ENCODE results near the gene NEK8.
"Not testable (repeated sequence)": the region's sequence is repeated elsewhere in the genome, so short reads cannot be mapped to it uniquely, and the experiment has no call there.

Gene NEK8

GRCh38 chr17:28722417-28723158, 6.0 kb upstream of the NEK8 start:
- H3K4me3 ChIP-seq (ENCODE audit: low read depth, low read length): no peak overlapping the region
- DNase-seq (ENCODE audit: low read depth): no peak
- TF ChIP-seq, protein P1, sequence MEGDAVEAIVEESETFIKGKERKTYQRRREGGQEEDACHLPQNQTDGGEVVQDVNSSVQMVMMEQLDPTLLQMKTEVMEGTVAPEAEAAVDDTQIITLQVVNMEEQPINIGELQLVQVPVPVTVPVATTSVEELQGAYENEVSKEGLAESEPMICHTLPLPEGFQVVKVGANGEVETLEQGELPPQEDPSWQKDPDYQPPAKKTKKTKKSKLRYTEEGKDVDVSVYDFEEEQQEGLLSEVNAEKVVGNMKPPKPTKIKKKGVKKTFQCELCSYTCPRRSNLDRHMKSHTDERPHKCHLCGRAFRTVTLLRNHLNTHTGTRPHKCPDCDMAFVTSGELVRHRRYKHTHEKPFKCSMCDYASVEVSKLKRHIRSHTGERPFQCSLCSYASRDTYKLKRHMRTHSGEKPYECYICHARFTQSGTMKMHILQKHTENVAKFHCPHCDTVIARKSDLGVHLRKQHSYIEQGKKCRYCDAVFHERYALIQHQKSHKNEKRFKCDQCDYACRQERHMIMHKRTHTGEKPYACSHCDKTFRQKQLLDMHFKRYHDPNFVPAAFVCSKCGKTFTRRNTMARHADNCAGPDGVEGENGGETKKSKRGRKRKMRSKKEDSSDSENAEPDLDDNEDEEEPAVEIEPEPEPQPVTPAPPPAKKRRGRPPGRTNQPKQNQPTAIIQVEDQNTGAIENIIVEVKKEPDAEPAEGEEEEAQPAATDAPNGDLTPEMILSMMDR (conservative IDR thresholded peaks at IDR 0.05; ENCODE audit: low read depth, low read length): no peak

- DNase-seq (ENCODE audit: low read depth): no peak
- H3K4me3 ChIP-seq (ENCODE audit: low read depth, low read length): no peak overlapping the region
- TF ChIP-seq, protein P1 (conservative IDR thresholded peaks at IDR 0.05; ENCODE audit: low read depth, low read length): no peak
Observed at GRCh38 chr17:28723159-28723835, 5.3 kb upstream of the NEK8 start.

DNA sequence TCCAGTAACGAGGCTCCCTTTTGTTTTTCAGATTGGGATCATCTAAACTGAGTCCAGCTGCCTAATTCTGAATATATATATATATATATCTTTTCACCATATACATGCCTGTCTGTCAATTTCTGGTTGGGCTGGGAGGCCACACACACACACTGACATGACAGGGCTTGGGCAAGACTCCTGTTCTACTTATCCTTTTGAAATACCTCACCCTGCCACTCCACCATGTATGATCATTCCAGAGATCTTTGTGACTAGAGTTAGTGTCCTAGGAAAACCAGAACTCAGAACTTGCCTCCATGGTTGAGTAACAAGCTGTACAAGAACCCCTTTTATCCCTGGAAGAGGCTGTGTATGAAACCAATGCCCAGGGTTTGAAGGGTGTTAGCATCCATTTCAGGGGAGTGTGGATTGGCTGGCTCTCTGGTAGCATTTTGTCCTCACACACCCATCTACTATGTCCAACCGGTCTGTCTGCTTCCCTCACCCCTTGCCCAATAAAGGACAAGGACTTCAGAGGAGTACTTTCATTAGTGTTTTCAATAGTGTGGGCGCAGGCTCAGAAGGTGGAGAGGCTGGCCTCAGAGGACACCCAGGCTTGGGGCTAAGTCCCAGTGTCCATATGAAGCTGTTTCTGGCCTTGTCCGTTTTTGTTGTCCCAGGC, 4.6 kb upstream of the NEK8 start:
- DNase-seq (ENCODE audit: low read depth); H3K4me3 ChIP-seq (ENCODE audit: low read depth, low read length): not testable (repeated sequence)

DNA sequence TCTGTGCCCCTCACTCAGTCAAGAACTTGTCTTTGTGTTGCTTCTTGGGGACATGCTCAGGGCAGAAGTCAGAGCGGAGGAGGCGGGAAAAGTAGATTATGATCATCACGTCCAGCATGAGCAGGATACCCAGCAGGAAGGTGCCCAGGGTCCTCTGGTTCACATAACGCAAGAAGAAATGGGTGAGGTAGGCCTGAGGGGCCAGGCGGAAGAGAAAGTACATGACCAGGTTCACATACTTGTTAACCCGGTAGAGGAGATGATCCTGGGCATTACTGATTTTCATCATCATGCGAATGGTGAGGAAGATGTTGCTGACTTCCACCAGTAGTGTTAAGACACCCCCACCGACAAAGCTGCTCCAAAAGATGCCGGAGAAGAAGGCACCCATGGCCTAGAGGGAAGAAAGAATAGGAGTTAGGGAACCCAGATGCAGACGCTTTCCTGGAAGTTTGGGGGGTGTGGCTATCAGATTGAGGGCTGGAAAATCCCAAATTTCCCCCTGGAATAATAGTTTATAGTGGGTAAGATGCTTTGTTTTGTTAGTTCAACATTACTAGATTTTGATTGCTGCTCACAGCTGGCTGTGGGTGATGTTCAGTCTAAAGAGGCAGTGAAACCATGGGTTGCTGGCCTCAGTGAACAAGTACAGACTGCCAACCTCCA, 4.0 kb upstream of the NEK8 start:
- TF ChIP-seq, protein P1 (conservative IDR thresholded peaks at IDR 0.05; ENCODE audit: low read depth, low read length): no peak
- no peak for DNase-seq (ENCODE audit: low read depth)
- H3K4me3 ChIP-seq (ENCODE audit: low read depth, low read length): peak overlapping the region; percentile 69

- DNase-seq (ENCODE audit: low read depth): peak; percentile 58
- peak overlapping the region; percentile 69 for H3K4me3 ChIP-seq (ENCODE audit: low read depth, low read length)
- TF ChIP-seq, protein P1 (conservative IDR thresholded peaks at IDR 0.05; ENCODE audit: low read depth, low read length): peak; percentile 5
Observed at GRCh38 chr17:28725166-28725659, 3.4 kb upstream of the NEK8 start.

GRCh38 chr17:28725660-28726225, 2.8 kb upstream of the NEK8 start:
- TF ChIP-seq, protein P1 (conservative IDR thresholded peaks at IDR 0.05; ENCODE audit: low read depth, low read length): no peak
- peak; percentile 65 for DNase-seq (ENCODE audit: low read depth)
- peak overlapping the region; percentile 69 for H3K4me3 ChIP-seq (ENCODE audit: low read depth, low read length)

Measured in choroid plexus epithelial cell (primary cell).